GM12878 (cell line): Measurements from ENCODE around the gene CMTM5. TPM values are rescaled to one million over a fixed set of nuclear protein-coding genes. Genes with fewer than 3 reads are reported as not detected.

Experiments used
- ATAC-seq: fragments of 200-7000 bp; cut with Tn5 transposase; 3 replicates; pipeline ENCODE4 v1.9.1; 2020; ENCODE audit warnings: mild to moderate bottlenecking, moderate library complexity
- BruUV-seq: library from RNA; stranded (reverse); fragments of 400-500 nt; replicated peaks from 2 replicates; lab custom pipeline; 2021; lab: Mats Ljungman, UMichigan
- CTCF ChIA-PET: fragments of 300-600 bp; sonication (Branson Sonifier 250); formaldehyde crosslinking; extraction: SDS; loops from one replicate; lab custom pipeline; 2021; ENCODE audit warnings: inconsistent platforms; lab: Yijun Ruan, JAX
- POLR2A ChIA-PET: fragments of 350-600 bp; formaldehyde crosslinking; extraction: SDS; loops from one replicate; lab custom pipeline; 2021; ENCODE audit warnings: inconsistent platforms; lab: Charles Lee
- RAD21 ChIA-PET: fragments of 300-600 bp; sonication (Branson Sonifier 250); formaldehyde crosslinking; loops from one replicate; lab custom pipeline; 2023; ENCODE audit warnings: antibody characterized with exemption; ENCODE audit not compliant: unreplicated experiment; lab: Charles Lee
- SMC1A ChIA-PET: fragments of 300-600 bp; sonication (Branson Sonifier 250); formaldehyde crosslinking; loops from one replicate; lab custom pipeline; 2023; ENCODE audit not compliant: unreplicated experiment, uncharacterized antibody; lab: Charles Lee
- DNase-seq: peaks from one replicate; pipeline ENCODE4 v3.0.0-alpha.2; 2011; ENCODE audit warnings: low read depth, low spot score
- FAIRE-seq: peaks from 3 replicates; lab custom pipeline; 2011; peaks lifted over from hg19 to GRCh38; lab: Jason Lieb, UNC
- H2AFZ ChIP-seq: 2 replicates; pipeline ENCODE4 v1.6.0; 2011; ENCODE audit warnings: low read depth, low read length, control low read depth; ENCODE audit not compliant: control insufficient read depth
- H3K27ac ChIP-seq: 2 replicates; pipeline ENCODE4 v1.5.1; 2011; ENCODE audit warnings: control low read depth; ENCODE audit not compliant: control insufficient read depth, insufficient read depth
- H3K27me3 ChIP-seq, 2 experiments: replicated peaks in 1 of 2; 2 replicates each; pipeline versions ENCODE4 v1.6.0 to v1.6.1; 2011; ENCODE audit warnings: low read length in 1 of 2; ENCODE audit not compliant: control insufficient read depth in 2 of 2, insufficient read depth in 2 of 2
- H3K36me3 ChIP-seq, 2 experiments: 2 replicates each; pipeline ENCODE4 v1.5.1; 2011; ENCODE audit warnings: low read length in 1 of 2; ENCODE audit not compliant: control insufficient read depth in 2 of 2, insufficient read depth in 2 of 2
- H3K4me1 ChIP-seq: 2 replicates; pipeline ENCODE4 v1.6.1; 2011; ENCODE audit warnings: mild to moderate bottlenecking, low read length, moderate library complexity, mixed read lengths; ENCODE audit not compliant: control insufficient read depth, insufficient read depth
- H3K4me2 ChIP-seq: 2 replicates; pipeline ENCODE4 v1.6.0; 2011; ENCODE audit warnings: control low read depth; ENCODE audit not compliant: control insufficient read depth, insufficient read depth
- H3K4me3 ChIP-seq: fragments of 200-600 bp; sonication (generic); 2 replicates; pipeline ENCODE4 v1.5.1; 2016
- H3K79me2 ChIP-seq: 2 replicates; pipeline ENCODE4 v1.6.0; 2011; ENCODE audit warnings: low read length; ENCODE audit not compliant: control insufficient read depth, insufficient read depth
- H3K9ac ChIP-seq: 2 replicates; pipeline ENCODE4 v1.8.0; 2011; ENCODE audit warnings: low read length, control low read depth, mixed read lengths; ENCODE audit not compliant: control insufficient read depth, insufficient read depth
- H3K9me3 ChIP-seq: replicated peaks from 3 replicates; pipeline ENCODE4 v1.5.1; 2011; ENCODE audit warnings: mild to moderate bottlenecking, low read length; ENCODE audit not compliant: control insufficient read depth, insufficient read depth
- H4K20me1 ChIP-seq: 2 replicates; pipeline ENCODE4 v1.6.0; 2011; ENCODE audit not compliant: control insufficient read depth, insufficient read depth
- BRCA1 ChIP-seq: IDR thresholded peaks from 2 replicates; pipeline ENCODE4 v1.6.1; 2011; ENCODE audit warnings: low read depth, low read length, improper control_type of control experiment
- CBFB ChIP-seq: IDR thresholded peaks from 2 replicates; pipeline ENCODE4 v1.6.1; 2016; ENCODE audit warnings: antibody characterized with exemption, low read depth
- CUX1 ChIP-seq: IDR thresholded peaks from 2 replicates; pipeline ENCODE4 v1.6.1; 2012; ENCODE audit warnings: improper control_type of control experiment, low read depth, low read length; ENCODE audit not compliant: insufficient replicate concordance
- ESRRA ChIP-seq: IDR thresholded peaks from 2 replicates; pipeline ENCODE4 v1.6.1; 2012; ENCODE audit warnings: mild to moderate bottlenecking, low read length, improper control_type of control experiment
- MXI1 ChIP-seq: fragments of 150-350 bp; IDR thresholded peaks from 2 replicates; pipeline ENCODE4 v1.6.1; 2011; ENCODE audit warnings: low read depth, mild to moderate bottlenecking, inconsistent platforms, low read length, improper control_type of control experiment
- NFYA ChIP-seq: IDR thresholded peaks from 2 replicates; pipeline ENCODE4 v1.6.1; 2011; ENCODE audit warnings: low read depth, mild to moderate bottlenecking, low read length, improper control_type of control experiment, borderline replicate concordance
- NFYB ChIP-seq: IDR thresholded peaks from 2 replicates; pipeline ENCODE4 v1.6.1; 2011; ENCODE audit warnings: low read depth, mild to moderate bottlenecking, low read length, improper control_type of control experiment, moderate library complexity; ENCODE audit not compliant: insufficient read depth
- RCOR1 ChIP-seq: conservative IDR thresholded peaks from 2 replicates; pipeline ENCODE4 v1.6.1; 2012; ENCODE audit warnings: low read depth, low read length, improper control_type of control experiment
- RFX5 ChIP-seq: IDR thresholded peaks from 2 replicates; pipeline ENCODE4 v1.6.1; 2011; ENCODE audit warnings: low read depth, low read length, improper control_type of control experiment
- RUNX3 ChIP-seq: IDR thresholded peaks from 2 replicates; pipeline ENCODE4 v1.6.1; 2012; ENCODE audit warnings: low read length, inconsistent platforms
- SMAD1 ChIP-seq: fragments of 450-650 bp; IDR thresholded peaks from 2 replicates; pipeline ENCODE4 v1.6.1; 2018; ENCODE audit warnings: mild to moderate bottlenecking, low read depth; ENCODE audit not compliant: partially characterized antibody
- SP1 ChIP-seq: IDR thresholded peaks from one replicate; pipeline ENCODE4 v1.6.1; 2011; ENCODE audit warnings: low read depth, low read length
- SREBF1 ChIP-seq: IDR thresholded peaks from 2 replicates; pipeline ENCODE4 v1.6.1; 2012; ENCODE audit warnings: mild to moderate bottlenecking, low read length
- SUPT20H ChIP-seq: IDR thresholded peaks from 2 replicates; pipeline ENCODE4 v1.6.1; 2011; ENCODE audit warnings: low read depth, mild to moderate bottlenecking, low read length, moderate library complexity, borderline replicate concordance; ENCODE audit not compliant: control insufficient read depth
- ZNF274 ChIP-seq: IDR thresholded peaks from one replicate; pipeline ENCODE4 v1.8.0; 2011; ENCODE audit not compliant: insufficient read length, insufficient read depth
- WGBS: methylation state at CpG from one replicate; pipeline ENCODE4 v1.1.6; 2016; ENCODE audit warnings: low lambda C conversion rate; ENCODE audit not compliant: insufficient replicate concordance, insufficient coverage; ENCODE audit errors: missing lambda C conversion rate; 5-methylcytosine and 5-hydroxymethylcytosine counted together
- in situ Hi-C: fragments of 300-500 bp; cut with MboI; formaldehyde crosslinking; loops from 9 replicates; pipeline ENCODE4 v1.14.3; 2018; ENCODE audit warnings: mixed read lengths
- intact Hi-C: fragments of 100-400 bp; cut with micrococcal nuclease; formaldehyde crosslinking; loops from one replicate; pipeline ENCODE4 v1.14.2; 2022; ENCODE audit not compliant: unreplicated experiment
- polyA plus RNA-seq, 11 experiments: library from polyadenylated mRNA; depleted of rRNA in 4 of 11; unstranded in 6 of 11; stranded (reverse) in 5 of 11; fragments of >200 nt; fragmentation: Nextera tagmentation in 4 of 11; fragmentation: Illumina TruSeq in 1 of 11; extraction: Ambion mirVana in 4 of 11; extraction: Trizol in 1 of 11; gene quantifications; 1 replicate in 1 of 11; 2 replicates in 10 of 11; pipeline versions ENCODE4 v1.2.1 to v1.2.3, GENCODE V29; 2011 to 2016; ENCODE audit warnings: inconsistent platforms in 2 of 11, missing spikeins in 2 of 11, low read depth in 1 of 11
- total RNA-seq, 4 experiments: library from RNA; depleted of rRNA in 3 of 4; stranded (reverse); fragments of >200 nt in 3 of 4; fragmentation: Illumina TruSeq in 1 of 4; extraction: Trizol in 1 of 4; gene quantifications; 2 replicates each; pipeline versions ENCODE4 v1.2.1 to v1.2.3, GENCODE V29; 2013 to 2021
- TF ChIP-seq, protein P1 (sequence below): IDR thresholded peaks from 2 replicates; pipeline ENCODE4 v1.6.1; 2011; ENCODE audit warnings: low read depth, mild to moderate bottlenecking, low read length, moderate library complexity, borderline replicate concordance; ENCODE audit errors: extremely low read depth
- TF ChIP-seq, protein P2 (sequence below): fragments of 450-650 bp; IDR thresholded peaks from 2 replicates; pipeline ENCODE4 v1.6.1; 2014; ENCODE audit warnings: mild to moderate bottlenecking

CMTM5 gene
- total and polyA plus RNA-seq, 10 of the 15 experiments (the other 5 are each of a cell fraction or from before 2014, with no cell fraction given) = not detected

GRCh38 chr14:23355871-23356435 is 20.9 kb upstream of the CMTM5 start (continued):
- TF ChIP-seq NFYB (no peak), RFX5 (no peak), NFYA (no peak), RUNX3 (no peak), ESRRA (no peak), CBFB (no peak), SREBF1 (no peak), RCOR1 (no peak)
- TF ChIP-seq, protein P1, sequence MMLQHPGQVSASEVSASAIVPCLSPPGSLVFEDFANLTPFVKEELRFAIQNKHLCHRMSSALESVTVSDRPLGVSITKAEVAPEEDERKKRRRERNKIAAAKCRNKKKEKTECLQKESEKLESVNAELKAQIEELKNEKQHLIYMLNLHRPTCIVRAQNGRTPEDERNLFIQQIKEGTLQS = no peak

GRCh38 chr14:23356662-23357061 is 20.2 kb upstream of the CMTM5 start:
- ChIA-PET RAD21 (no interaction called here), POLR2A (no interaction called here), CTCF (interaction anchor here (0.7 kb wide), 1 partner anchor 422 kb away, joined by 3 read pairs; no protein-coding TSS in a partner anchor), SMC1A (no interaction called here)
- in situ Hi-C loops (no loop called here), intact Hi-C loops (no loop called here)
- no peaks in the 10 kb centered on the region for H3K4me1 ChIP-seq
- ATAC-seq (no peak), DNase-seq (no peak), FAIRE-seq (no peak)
- H3K4me2 ChIP-seq = no peak overlapping the region
- no TSS peak for BruUV-seq
- no peak overlapping the region for H3K9ac ChIP-seq
- no peaks in the 10 kb centered on the region for H3K36me3 ChIP-seq
- no peak overlapping the region for H3K4me3 ChIP-seq
- H2AFZ ChIP-seq = no peak overlapping the region
- H3K79me2 ChIP-seq = no peaks in the 10 kb centered on the region
- WGBS = 74% methylated on average over 4 of the region's 4 CpGs
- no peak overlapping the region for H3K27ac ChIP-seq
- peaks cover 3 to 11% of the 10 kb centered on the region in 2 experiments; a peak in 3 of 4 replicates for H3K27me3 ChIP-seq
- no peaks in the 10 kb centered on the region for H4K20me1 ChIP-seq
- H3K9me3 ChIP-seq = no peaks in the 10 kb centered on the region
- TF ChIP-seq ZNF274 (no peak), CUX1 (no peak), SMAD1 (no peak), BRCA1 (no peak), SP1 (no peak), MXI1 (no peak), SUPT20H (no peak)
- TF ChIP-seq, protein P2, sequence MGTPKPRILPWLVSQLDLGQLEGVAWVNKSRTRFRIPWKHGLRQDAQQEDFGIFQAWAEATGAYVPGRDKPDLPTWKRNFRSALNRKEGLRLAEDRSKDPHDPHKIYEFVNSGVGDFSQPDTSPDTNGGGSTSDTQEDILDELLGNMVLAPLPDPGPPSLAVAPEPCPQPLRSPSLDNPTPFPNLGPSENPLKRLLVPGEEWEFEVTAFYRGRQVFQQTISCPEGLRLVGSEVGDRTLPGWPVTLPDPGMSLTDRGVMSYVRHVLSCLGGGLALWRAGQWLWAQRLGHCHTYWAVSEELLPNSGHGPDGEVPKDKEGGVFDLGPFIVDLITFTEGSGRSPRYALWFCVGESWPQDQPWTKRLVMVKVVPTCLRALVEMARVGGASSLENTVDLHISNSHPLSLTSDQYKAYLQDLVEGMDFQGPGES = no peak
